ENCODE data around the gene INTS14.

The INTS14 gene

DNA sequence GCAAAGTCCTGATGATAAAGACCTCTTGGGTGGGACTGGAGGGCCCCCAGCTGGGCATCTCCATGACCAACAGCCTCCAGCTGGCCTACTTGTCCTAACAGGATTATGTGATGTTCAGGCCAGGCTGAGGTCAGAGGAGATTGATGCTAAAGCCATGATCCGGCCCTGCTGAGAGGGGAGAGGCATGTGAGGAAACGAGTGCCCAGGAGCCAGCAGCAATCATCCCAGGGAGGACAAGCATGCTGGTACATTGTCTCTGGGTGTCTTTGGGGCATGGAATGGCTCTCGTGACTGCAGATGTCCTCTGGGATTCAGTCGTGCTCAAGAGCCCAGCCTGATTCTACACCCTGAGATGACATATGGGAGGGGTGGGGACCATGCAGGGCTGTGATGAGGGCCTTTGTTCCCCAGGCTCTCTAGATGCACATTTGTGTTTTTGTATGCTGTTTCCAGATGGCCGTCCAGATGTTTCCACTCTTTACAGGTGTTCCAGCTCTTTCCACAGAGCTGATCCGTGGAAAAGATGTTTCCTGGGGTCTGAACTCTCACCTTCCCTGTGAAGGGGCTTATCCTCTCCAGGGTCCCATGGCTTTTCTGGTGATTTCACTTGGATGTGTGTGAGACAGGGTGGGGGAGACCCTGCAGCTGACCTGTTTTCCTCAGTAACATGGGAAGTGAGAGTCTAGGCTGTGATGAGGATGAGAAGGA is 31.0 kb upstream of the INTS14 start:
- Mint-ChIP-seq H3K27me3 (no peaks in the 10 kb centered on the region), H3K4me1 (peaks cover 9% of the 10 kb centered on the region), H3K36me3 (ENCODE audit: low read depth) (no peaks in the 10 kb centered on the region), H3K4me3 (no peak overlapping the region), H3K27ac (no peak overlapping the region), H3K9me3 (no peaks in the 10 kb centered on the region)
- ATAC-seq (no peak), DNase-seq (no peak)

DNA sequence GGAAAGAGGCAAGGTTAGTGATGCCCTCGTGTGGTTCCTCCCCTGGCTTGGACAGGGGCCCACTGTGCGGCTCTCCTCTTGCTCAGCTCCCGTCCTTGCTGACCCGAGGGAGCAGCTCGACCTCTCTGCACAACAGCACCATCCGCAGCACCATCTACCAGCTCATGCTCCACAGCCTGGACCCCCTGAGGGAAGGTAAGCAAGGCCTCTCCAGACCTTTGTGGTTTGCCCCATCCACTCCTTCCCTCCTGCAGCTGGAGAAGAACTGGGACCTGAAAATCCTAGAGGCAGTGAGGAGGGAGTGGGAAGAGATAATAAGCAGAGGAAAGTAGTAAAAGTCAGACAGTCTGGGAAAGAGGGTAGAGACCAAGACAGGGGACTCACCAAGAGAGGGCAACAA is 28.6 kb upstream of the INTS14 start:
- no peaks in the 10 kb centered on the region for H3K9me3 Mint-ChIP-seq
- H3K36me3 Mint-ChIP-seq (ENCODE audit: low read depth) = no peaks in the 10 kb centered on the region
- H3K4me3 Mint-ChIP-seq = no peak overlapping the region
- no peak for DNase-seq
- H3K27me3 Mint-ChIP-seq = no peaks in the 10 kb centered on the region
- no peak overlapping the region for H3K27ac Mint-ChIP-seq
- ATAC-seq = no peak
- peaks cover 9% of the 10 kb centered on the region for H3K4me1 Mint-ChIP-seq

DNA sequence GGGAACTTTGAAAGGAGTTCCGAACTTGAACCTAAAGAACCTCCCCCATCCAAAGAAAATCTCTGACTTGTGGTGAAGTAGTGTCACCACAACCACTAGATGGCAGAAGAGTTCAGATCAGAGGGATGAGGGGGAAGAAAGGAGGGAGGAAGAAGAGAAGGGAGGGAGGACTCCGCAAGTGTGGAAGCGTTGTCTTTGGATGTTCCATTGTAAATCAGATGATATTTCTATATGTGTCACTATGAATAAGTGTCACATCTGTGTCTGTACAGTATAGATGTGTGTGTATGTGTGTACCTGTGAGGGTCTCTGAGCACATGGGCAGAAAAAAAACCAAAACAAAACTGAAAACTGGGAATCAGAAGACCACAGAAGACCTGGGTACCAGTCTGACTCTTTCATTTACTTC is 27.8 kb upstream of the INTS14 start:
- Mint-ChIP-seq H3K27ac (no peak overlapping the region), H3K27me3 (no peaks in the 10 kb centered on the region), H3K4me3 (no peak overlapping the region), H3K9me3 (no peaks in the 10 kb centered on the region), H3K4me1 (peaks cover 9% of the 10 kb centered on the region), H3K36me3 (ENCODE audit: low read depth) (no peaks in the 10 kb centered on the region)
- ATAC-seq (peak; percentile 55), DNase-seq (peak; percentile 12)

DNA sequence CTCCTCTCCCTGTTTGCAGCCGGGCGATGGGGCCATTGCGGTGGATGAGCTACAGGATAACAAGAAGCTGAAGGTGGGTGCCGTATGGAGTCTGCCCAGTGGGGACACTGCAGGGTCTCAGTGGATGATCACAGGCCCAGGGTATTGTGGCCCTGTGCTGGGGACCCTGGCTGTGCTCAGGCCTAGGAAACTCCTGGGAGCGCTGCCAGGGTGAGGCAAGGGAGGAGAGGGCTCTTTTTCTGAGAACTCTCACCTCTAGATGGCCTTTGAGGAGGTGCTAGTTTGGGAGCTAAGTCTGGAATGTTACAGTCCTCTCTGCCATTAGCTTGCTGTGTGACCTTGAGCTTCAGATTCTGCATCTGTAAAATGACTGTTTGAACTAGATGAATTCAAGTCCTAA is 27.2 kb upstream of the INTS14 start:
- DNase-seq (no peak), ATAC-seq (no peak)
- Mint-ChIP-seq H3K9me3 (no peaks in the 10 kb centered on the region), H3K27me3 (no peaks in the 10 kb centered on the region), H3K36me3 (ENCODE audit: low read depth) (no peaks in the 10 kb centered on the region), H3K4me3 (no peak overlapping the region), H3K4me1 (peaks cover 9% of the 10 kb centered on the region), H3K27ac (no peak overlapping the region)

DNA sequence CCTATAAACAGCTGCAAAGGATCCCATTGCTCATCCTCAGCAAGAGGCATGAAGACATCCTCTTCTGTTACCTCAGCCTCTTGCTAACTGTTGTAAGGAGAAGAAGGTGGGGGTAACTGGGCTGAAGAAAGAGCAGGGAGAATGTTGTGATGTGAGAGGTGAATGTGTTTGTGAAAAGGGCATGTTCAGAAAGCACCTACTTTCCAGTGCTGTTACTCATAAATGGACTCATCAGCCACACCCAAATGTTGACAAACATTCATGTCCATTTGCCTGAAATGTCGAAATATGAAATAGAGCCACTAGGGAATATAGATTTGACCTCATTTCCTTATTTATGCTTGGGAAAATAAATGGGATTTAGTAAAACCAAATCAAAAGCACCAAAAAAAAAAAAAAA is 23.4 kb upstream of the INTS14 start:
- ATAC-seq = no peak
- Mint-ChIP-seq H3K27me3 (no peaks in the 10 kb centered on the region), H3K27ac (no peak overlapping the region), H3K36me3 (ENCODE audit: low read depth) (no peaks in the 10 kb centered on the region), H3K4me1 (peaks cover 33% of the 10 kb centered on the region), H3K4me3 (no peak overlapping the region), H3K9me3 (no peaks in the 10 kb centered on the region)
- DNase-seq = no peak

DNA sequence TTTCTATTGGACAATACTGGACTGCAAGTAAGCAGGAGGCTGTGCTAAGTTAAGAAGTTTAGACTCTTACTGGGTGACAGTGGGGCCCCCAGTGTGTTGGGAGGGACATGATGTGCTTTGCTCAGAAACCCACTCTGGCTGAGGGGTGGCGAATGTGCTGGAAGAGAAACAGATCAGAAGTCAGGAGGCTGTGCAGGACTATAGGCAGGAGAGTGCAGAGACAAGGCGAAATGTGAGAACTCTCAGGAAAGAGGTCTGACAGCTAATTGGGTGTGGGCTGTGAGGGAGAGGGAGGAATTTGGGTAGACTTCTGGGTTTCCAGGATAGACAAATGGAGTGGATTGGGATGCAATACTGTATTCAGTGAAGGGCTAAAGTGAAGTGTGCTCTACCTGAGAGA is 22.8 kb upstream of the INTS14 start:
- Mint-ChIP-seq H3K36me3 (ENCODE audit: low read depth) (no peaks in the 10 kb centered on the region), H3K27ac (no peak overlapping the region), H3K4me3 (no peak overlapping the region), H3K27me3 (no peaks in the 10 kb centered on the region), H3K4me1 (peaks cover 29% of the 10 kb centered on the region), H3K9me3 (no peaks in the 10 kb centered on the region)
- DNase-seq = no peak
- ATAC-seq = no peak

DNA sequence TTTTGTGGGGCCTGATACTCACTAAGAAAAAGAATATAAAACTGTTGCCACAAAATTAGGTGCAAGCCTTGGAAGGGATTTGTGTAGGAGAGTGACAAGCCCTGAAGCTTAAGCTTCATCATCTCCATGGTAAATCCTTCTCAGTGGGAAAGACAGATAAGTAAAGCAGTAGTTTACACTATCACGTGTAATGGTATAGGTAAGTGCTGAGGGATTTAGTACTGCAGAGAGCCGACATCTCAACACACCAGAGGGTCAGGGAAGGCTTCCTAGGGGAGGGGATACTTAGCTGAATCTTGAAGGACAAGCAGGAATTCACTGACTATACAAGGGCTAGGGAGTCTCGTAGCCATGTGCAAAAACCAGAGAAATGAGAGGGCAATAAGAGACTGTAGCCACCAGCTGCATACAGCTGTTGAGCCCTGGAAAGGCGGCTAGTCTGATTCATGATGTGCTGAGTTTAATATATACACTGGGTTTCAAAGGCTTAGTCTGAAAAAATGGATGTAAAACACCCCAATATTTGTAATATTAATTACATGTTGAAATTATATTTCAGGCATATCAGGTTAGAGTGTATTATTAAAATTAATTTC is 21.9 kb upstream of the INTS14 start:
- Mint-ChIP-seq H3K27ac (no peak overlapping the region), H3K4me3 (no peak overlapping the region), H3K9me3 (no peaks in the 10 kb centered on the region), H3K27me3 (no peaks in the 10 kb centered on the region), H3K36me3 (ENCODE audit: low read depth) (no peaks in the 10 kb centered on the region), H3K4me1 (peaks cover 23% of the 10 kb centered on the region)
- ATAC-seq = no peak
- no peak for DNase-seq

DNA sequence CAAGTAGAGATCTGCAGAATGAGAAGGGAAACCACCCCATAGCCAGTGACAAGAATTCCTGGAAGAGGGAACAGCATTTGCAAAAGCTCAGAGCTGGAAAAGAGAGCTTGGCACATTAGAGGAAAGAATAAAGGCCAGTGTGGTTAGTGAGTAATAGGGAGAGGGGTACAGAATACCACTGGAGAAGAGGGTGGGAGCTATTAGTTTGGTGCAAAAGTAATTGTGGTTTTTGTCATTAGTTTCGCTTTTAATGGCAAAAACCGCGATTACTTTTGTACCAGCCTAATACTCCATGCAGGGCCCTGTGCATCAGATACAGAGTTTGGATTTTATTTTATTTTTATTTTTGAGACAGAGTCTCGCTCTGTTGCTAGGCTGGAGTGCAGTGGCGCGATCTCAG is 20.6 kb upstream of the INTS14 start:
- H3K4me1 Mint-ChIP-seq = peaks cover 23% of the 10 kb centered on the region
- no peaks in the 10 kb centered on the region for H3K27me3 Mint-ChIP-seq
- no peak overlapping the region for H3K4me3 Mint-ChIP-seq
- H3K9me3 Mint-ChIP-seq = no peaks in the 10 kb centered on the region
- ATAC-seq = no peak
- H3K27ac Mint-ChIP-seq = no peak overlapping the region
- no peak for DNase-seq
- H3K36me3 Mint-ChIP-seq (ENCODE audit: low read depth) = no peaks in the 10 kb centered on the region

DNA sequence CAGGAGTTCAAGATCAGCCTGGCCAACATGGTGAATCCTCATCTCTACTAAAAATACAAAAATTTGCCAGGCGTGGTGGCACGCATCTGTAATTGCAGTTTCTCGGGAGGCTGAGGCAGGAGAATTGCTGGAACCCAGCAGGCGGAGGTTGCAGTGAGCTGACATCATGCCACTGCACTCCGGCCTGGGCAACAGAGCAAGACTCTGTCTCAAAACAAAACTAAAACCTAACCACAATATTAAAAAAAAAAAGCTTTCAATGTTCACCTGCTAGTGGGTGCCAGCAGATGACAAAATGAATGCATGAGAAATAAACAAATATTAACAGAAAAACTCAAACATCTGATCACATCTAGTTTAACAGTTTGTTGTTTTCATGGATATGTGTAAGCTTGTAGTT is 19.8 kb upstream of the INTS14 start:
- Mint-ChIP-seq H3K4me3 (no peak overlapping the region), H3K9me3 (no peaks in the 10 kb centered on the region), H3K27ac (no peak overlapping the region), H3K36me3 (ENCODE audit: low read depth) (no peaks in the 10 kb centered on the region), H3K27me3 (no peaks in the 10 kb centered on the region), H3K4me1 (peaks cover 23% of the 10 kb centered on the region)
- DNase-seq = no peak
- ATAC-seq = no peak

DNA sequence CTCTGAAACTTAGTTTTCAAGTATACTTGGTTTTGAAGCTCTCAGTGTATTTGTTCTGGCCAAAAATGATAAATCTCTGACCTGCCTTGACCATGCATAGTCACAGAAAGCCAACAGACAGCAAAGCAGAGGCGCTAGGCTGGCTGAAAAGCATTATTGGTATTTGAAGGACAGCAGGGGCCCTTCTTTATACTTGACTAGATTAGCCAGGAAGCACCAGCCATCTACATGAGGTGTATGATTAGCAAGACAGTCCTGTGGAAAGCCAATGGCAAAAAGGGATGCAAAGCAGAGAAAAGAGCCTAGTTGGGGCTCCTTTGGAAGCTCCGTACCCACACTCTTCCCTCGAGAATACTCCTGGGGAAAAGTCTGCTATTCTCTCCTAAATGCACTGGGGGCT is 18.6 kb upstream of the INTS14 start:
- peaks cover 23% of the 10 kb centered on the region for H3K4me1 Mint-ChIP-seq
- H3K9me3 Mint-ChIP-seq = no peaks in the 10 kb centered on the region

DNA sequence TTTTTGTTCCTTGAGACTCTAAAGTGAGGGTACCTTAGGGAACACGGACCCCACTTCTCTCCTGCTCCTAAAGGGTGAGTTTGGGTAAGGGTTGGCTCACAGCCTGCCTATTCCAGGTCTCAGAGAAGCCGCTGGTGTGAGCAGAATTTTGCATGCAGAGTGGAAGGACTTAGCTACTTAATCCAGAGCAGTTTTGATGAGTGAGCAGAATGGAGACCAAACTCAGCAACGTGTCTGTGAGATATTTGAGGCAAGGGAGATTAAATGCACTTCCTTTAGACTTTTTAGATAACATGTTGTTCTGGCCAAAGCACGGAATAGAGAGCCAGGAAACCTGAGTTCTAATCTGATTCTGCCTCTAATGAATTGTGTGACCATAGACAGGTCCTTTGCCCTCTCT is 15.9 kb upstream of the INTS14 start:
- no peak overlapping the region for H3K4me3 Mint-ChIP-seq
- no peaks in the 10 kb centered on the region for H3K27me3 Mint-ChIP-seq
- H3K36me3 Mint-ChIP-seq (ENCODE audit: low read depth) = peaks cover 9% of the 10 kb centered on the region
- H3K27ac Mint-ChIP-seq = no peak overlapping the region
- H3K9me3 Mint-ChIP-seq = no peaks in the 10 kb centered on the region
- DNase-seq = no peak
- peaks cover 12% of the 10 kb centered on the region for H3K4me1 Mint-ChIP-seq
- no peak for ATAC-seq

More for the DNA sequence above, 18.6 kb upstream of the INTS14 start:
- H3K36me3 Mint-ChIP-seq (ENCODE audit: low read depth) = peaks cover 5% of the 10 kb centered on the region
- no peak overlapping the region for H3K27ac Mint-ChIP-seq
- DNase-seq = no peak
- no peak for ATAC-seq
- H3K4me3 Mint-ChIP-seq = no peak overlapping the region
- no peaks in the 10 kb centered on the region for H3K27me3 Mint-ChIP-seq

DNA sequence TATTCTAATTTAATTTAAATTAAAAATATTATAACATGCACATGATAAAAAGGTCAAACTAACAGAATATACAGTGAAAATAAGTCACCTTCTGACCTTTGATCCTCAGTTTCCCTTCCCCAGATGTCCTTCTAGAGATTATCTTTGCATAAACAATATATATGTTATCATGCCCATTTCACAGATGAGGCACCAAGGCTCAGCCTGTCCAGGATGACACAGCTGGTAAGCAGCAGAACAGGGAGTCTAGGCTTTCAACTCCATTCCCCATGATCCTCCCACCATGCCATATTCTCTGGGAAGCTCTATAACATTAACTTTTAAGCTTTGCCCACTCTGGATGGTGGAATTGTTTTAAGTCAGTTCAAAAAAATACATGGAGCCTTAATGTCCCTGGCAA is 12.2 kb upstream of the INTS14 start:
- no peak for DNase-seq
- Mint-ChIP-seq H3K27ac (no peak overlapping the region), H3K36me3 (ENCODE audit: low read depth) (peaks cover 9% of the 10 kb centered on the region), H3K4me1 (no peaks in the 10 kb centered on the region), H3K9me3 (no peaks in the 10 kb centered on the region), H3K27me3 (no peaks in the 10 kb centered on the region), H3K4me3 (no peak overlapping the region)
- no peak for ATAC-seq

DNA sequence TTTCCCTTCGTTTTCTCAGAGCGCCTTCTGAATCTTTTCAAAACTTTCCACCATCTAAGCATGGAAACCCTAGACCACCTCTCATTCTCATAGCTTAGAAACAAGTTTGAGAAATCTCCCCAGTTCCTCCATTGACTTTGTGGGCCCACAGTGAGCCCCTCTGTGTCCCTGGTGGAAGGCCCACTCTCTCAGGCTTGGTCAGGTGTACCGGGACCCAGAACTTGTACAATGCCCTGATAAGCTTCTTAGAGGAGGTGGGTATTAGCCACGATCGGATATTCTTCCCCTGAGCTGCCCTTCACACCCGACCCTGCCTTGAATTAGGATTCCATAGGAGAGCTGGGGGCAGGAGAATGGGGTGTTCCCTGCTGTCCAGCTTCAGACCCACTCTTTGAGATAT is 10.7 kb upstream of the INTS14 start, which contains the start of gene SLC24A1:
Gene SLC24A1 (plus strand): TSS at position 301 of the 400 bp plus-strand sequence. CDS start 2,143 bp downstream, outside the sequence.
- no peaks in the 10 kb centered on the region for H3K27me3 Mint-ChIP-seq
- H3K9me3 Mint-ChIP-seq = no peaks in the 10 kb centered on the region
- H3K36me3 Mint-ChIP-seq (ENCODE audit: low read depth) = peaks cover 9% of the 10 kb centered on the region
- H3K4me3 Mint-ChIP-seq = no peak within 1 kb of the TSS
- DNase-seq = no peak
- no peak for ATAC-seq
- no peak within 1 kb of the TSS for H3K27ac Mint-ChIP-seq
- H3K4me1 Mint-ChIP-seq = no peaks in the 10 kb centered on the region

DNA sequence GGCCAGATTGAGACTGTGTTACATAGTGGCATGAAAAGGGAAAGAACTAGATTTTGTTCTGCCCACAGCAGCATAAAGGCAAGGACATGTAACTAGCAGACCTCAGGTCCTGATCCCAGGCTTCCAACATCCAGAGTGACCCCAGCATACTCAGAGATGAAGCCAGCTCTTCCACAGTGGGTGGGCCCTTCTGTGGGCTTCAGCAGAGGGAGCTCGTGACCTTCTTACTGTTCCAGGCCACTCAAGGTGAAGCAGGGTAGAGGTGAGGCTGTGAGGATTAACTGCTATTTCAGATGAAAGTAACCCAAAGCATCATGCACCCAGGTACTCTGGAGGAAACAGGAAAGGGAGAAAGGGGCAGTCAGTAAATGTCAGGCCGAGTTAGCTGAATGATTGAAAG is 9.9 kb upstream of the INTS14 start:
- no peaks in the 10 kb centered on the region for H3K27me3 Mint-ChIP-seq
- H3K27ac Mint-ChIP-seq = no peak overlapping the region
- no peaks in the 10 kb centered on the region for H3K9me3 Mint-ChIP-seq
- H3K4me1 Mint-ChIP-seq = no peaks in the 10 kb centered on the region
- H3K4me3 Mint-ChIP-seq = no peak overlapping the region
- DNase-seq (no peak), ATAC-seq (no peak)
- H3K36me3 Mint-ChIP-seq (ENCODE audit: low read depth) = peaks cover 9% of the 10 kb centered on the region

DNA sequence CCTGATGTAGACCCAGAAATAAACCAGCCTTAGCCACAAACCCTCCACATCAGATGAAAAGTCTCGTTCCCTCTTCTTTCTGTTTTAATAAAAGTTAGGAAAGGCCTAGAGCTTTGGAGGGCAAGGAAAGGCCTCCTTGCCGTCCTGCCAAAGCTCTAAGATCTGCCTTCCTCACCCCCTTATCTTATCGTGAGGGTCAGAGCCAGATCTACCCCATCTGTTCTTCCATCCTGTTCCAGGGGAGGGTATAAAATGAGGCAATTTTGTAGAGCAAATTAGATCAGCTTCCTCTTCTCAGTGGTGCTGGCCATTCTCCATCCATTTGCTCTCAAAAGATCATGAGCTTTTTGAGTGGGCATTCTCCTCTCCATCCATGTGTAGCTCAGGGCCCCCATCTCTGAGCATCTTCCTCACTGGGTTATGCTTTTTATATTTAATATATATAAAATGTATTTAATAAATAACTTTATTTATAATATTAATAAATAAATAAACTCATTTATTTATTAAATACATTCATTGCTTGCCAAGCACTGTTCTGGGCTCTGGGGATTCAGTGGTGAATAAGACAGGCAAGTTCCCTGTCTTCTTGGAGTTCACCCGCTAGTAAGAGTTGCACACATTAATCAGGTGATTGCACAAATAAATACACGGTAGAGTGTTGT is 8.8 kb upstream of the INTS14 start:
- Mint-ChIP-seq H3K9me3 (no peaks in the 10 kb centered on the region), H3K4me1 (no peaks in the 10 kb centered on the region), H3K36me3 (ENCODE audit: low read depth) (peaks cover 5% of the 10 kb centered on the region), H3K27me3 (no peaks in the 10 kb centered on the region), H3K4me3 (no peak overlapping the region), H3K27ac (no peak overlapping the region)
- ATAC-seq = no peak
- DNase-seq = no peak
